Small intestine (tissue), 7 donors: ENCODE measurements around the gene DNAJA2. TPM values are rescaled to one million over a fixed set of nuclear protein-coding genes. Genes with fewer than 3 reads are reported as not detected.

Source experiments
- DNase-seq, 2 donors: peaks; one replicate each; pipeline versions ENCODE4 v3.0.0 to v3.0.0-alpha.2; 2013
- FAIRE-seq: peaks from 2 replicates; lab custom pipeline; 2012; peaks lifted over from hg19 to GRCh38; lab: Jason Lieb, UNC
- H3K27ac ChIP-seq, 3 donors: one replicate each; pipeline ENCODE4 v1.5.1; 2013; ENCODE audit warnings: low read length in 2 of 3, mild to moderate bottlenecking in 2 of 3, control low read depth in 1 of 3, inconsistent platforms in 1 of 3, low read depth in 1 of 3, moderate library complexity in 1 of 3
- H3K27me3 ChIP-seq, 3 donors: one replicate each; pipeline ENCODE4 v1.6.1; 2013; ENCODE audit warnings: low read length in 3 of 3, inconsistent platforms in 1 of 3; ENCODE audit not compliant: control insufficient read depth in 3 of 3, insufficient read depth in 3 of 3
- H3K36me3 ChIP-seq, 3 donors: one replicate each; pipeline ENCODE4 v1.6.1; 2013; ENCODE audit warnings: low read length in 3 of 3, inconsistent platforms in 1 of 3, low read depth in 1 of 3, mild to moderate bottlenecking in 1 of 3, moderate library complexity in 1 of 3; ENCODE audit not compliant: control insufficient read depth in 3 of 3, insufficient read depth in 2 of 3
- H3K4me1 ChIP-seq, 3 donors: one replicate each; pipeline ENCODE4 v1.6.1; 2013; ENCODE audit warnings: low read length in 2 of 3, inconsistent platforms in 1 of 3, low read depth in 1 of 3, mild to moderate bottlenecking in 1 of 3, moderate library complexity in 1 of 3; ENCODE audit not compliant: control insufficient read depth in 3 of 3, insufficient read depth in 2 of 3
- H3K4me3 ChIP-seq, 3 donors: one replicate each; pipeline ENCODE4 v1.5.1; 2013; ENCODE audit warnings: low read length in 3 of 3, control low read depth in 1 of 3, inconsistent platforms in 1 of 3, low read depth in 1 of 3, mild to moderate bottlenecking in 1 of 3, moderate library complexity in 1 of 3
- H3K9me3 ChIP-seq, 2 donors: one replicate each; pipeline ENCODE4 v1.6.1; 2013; ENCODE audit warnings: low read depth in 1 of 2, low read length in 1 of 2; ENCODE audit not compliant: control insufficient read depth in 2 of 2, insufficient read depth in 1 of 2
- WGBS, 3 donors: extraction: QIAGEN DNeasy Blood & Tissue Kit; methylation state at CpG; one replicate each; pipeline ENCODE4 v1.1.7; 2013; 5-methylcytosine and 5-hydroxymethylcytosine counted together
- polyA plus RNA-seq, 4 donors: library from polyadenylated mRNA; stranded (reverse) in 3 of 4; unstranded in 1 of 4; fragments of 200-250 nt in 3 of 4; fragments of 120-200 nt in 1 of 4; gene quantifications; one replicate each; pipeline versions ENCODE4 v1.2.1 to v1.2.3, GENCODE V29; 2013
- donor health status: healthy with polysubstance abuse.
- donor health status: control.
- donor health status: control.
- donor health status: Bipolar disorder and iron deficiency.
- donor health status: healthy.

DNAJA2 gene
- polyA plus RNA-seq, 4 donors, result 33.4 to 46.0 (median 39.4) TPM

GRCh38 chr16:46922239-46922638 lies 51.2 kb downstream of the DNAJA2 start:
- no peak for FAIRE-seq
- H3K36me3 ChIP-seq, result peaks cover 0 to 13% (median 6%) of the 10 kb centered on the region in 3 donors

GRCh38 chr16:46920402-46921068 lies 52.9 kb downstream of the DNAJA2 start:
- peaks cover 0 to 14% (median 5%) of the 10 kb centered on the region in 3 donors for H3K36me3 ChIP-seq
- no peak overlapping the region for H3K27ac ChIP-seq
- H3K4me3 ChIP-seq, result no peak overlapping the region
- 19 to 56% (median 28%) methylated on average over 9 of the region's 9 CpGs for WGBS, 3 donors
- no peaks in the 10 kb centered on the region for H3K4me1 ChIP-seq
- H3K27me3 ChIP-seq, result no peaks in the 10 kb centered on the region
- H3K9me3 ChIP-seq, result no peaks in the 10 kb centered on the region
- DNase-seq (peak in 1 of 2 donors; percentile 60), FAIRE-seq (no peak)

More at GRCh38 chr16:46922239-46922638, 51.2 kb downstream of the DNAJA2 start:
- no peaks in the 10 kb centered on the region for H3K9me3 ChIP-seq
- no peaks in the 10 kb centered on the region for H3K4me1 ChIP-seq
- no peak overlapping the region for H3K4me3 ChIP-seq
- no peak overlapping the region for H3K27ac ChIP-seq
- WGBS, 3 donors, result 40 to 77% (median 63%) methylated on average over 9 to 10 of the region's 10 CpGs
- H3K27me3 ChIP-seq, result no peaks in the 10 kb centered on the region
- DNase-seq, result peak in 1 of 2 donors; percentile 11

- H3K36me3 ChIP-seq, result peaks cover 0 to 11% (median 2%) of the 10 kb centered on the region in 3 donors
- H3K27ac ChIP-seq, result peak overlapping the region in 1 of 3 donors; percentile 11
- H3K4me1 ChIP-seq, result no peaks in the 10 kb centered on the region
- H3K4me3 ChIP-seq, result no peak overlapping the region
- DNase-seq, result peak; percentile 32 to 56
- no peak for FAIRE-seq
- 11 to 47% (median 29%) methylated on average over 21 of the region's 21 CpGs for WGBS, 3 donors
- no peaks in the 10 kb centered on the region for H3K9me3 ChIP-seq
- H3K27me3 ChIP-seq, result no peaks in the 10 kb centered on the region
Observed at GRCh38 chr16:46918905-46919792, 54.3 kb downstream of the DNAJA2 start.

GRCh38 chr16:46918400-46918799 lies 55.1 kb downstream of the DNAJA2 start:
- DNase-seq (no peak), FAIRE-seq (no peak)
- Histone ChIP-seq H3K27ac (no peak overlapping the region), H3K36me3 (peaks cover 0 to 7% (median 2%) of the 10 kb centered on the region in 3 donors), H3K27me3 (no peaks in the 10 kb centered on the region), H3K4me1 (no peaks in the 10 kb centered on the region), H3K9me3 (no peaks in the 10 kb centered on the region), H3K4me3 (no peak overlapping the region)
- 74 to 82% (median 74%) methylated on average over 11 of the region's 11 CpGs for WGBS, 3 donors

- no peaks in the 10 kb centered on the region for H3K4me1 ChIP-seq
- H3K9me3 ChIP-seq, result no peaks in the 10 kb centered on the region
- H3K36me3 ChIP-seq, result peaks cover 0 to 4% (median 0%) of the 10 kb centered on the region in 3 donors
- WGBS, 3 donors, result 95 to 100% (median 99%) methylated on average over 3 of the region's 3 CpGs
- no peak for DNase-seq
- no peaks in the 10 kb centered on the region for H3K27me3 ChIP-seq
- H3K27ac ChIP-seq, result no peak overlapping the region
- no peak overlapping the region for H3K4me3 ChIP-seq
- FAIRE-seq, result no peak
Observed at GRCh38 chr16:46916980-46917379, 56.5 kb downstream of the DNAJA2 start.

GRCh38 chr16:46915483-46916025 lies 57.9 kb downstream of the DNAJA2 start:
- no peaks in the 10 kb centered on the region for H3K9me3 ChIP-seq
- peaks cover 0 to 4% (median 0%) of the 10 kb centered on the region in 3 donors for H3K36me3 ChIP-seq
- FAIRE-seq, result no peak
- no peak overlapping the region for H3K4me3 ChIP-seq
- no peaks in the 10 kb centered on the region for H3K4me1 ChIP-seq
- 94 to 96% (median 95%) methylated on average over 2 of the region's 2 CpGs for WGBS, 3 donors
- no peak for DNase-seq
- no peak overlapping the region for H3K27ac ChIP-seq
- H3K27me3 ChIP-seq, result no peaks in the 10 kb centered on the region

GRCh38 chr16:46914556-46915201 lies 58.8 kb downstream of the DNAJA2 start:
- DNase-seq, result no peak
- no peak for FAIRE-seq
- Histone ChIP-seq H3K27me3 (no peaks in the 10 kb centered on the region), H3K36me3 (peaks cover 0 to 5% (median 0%) of the 10 kb centered on the region in 3 donors), H3K4me1 (no peaks in the 10 kb centered on the region), H3K27ac (no peak overlapping the region), H3K4me3 (no peak overlapping the region), H3K9me3 (no peaks in the 10 kb centered on the region)
- 87 to 92% (median 87%) methylated on average over 11 of the region's 11 CpGs for WGBS, 3 donors

GRCh38 chr16:46911650-46912049 lies 61.8 kb downstream of the DNAJA2 start:
- DNase-seq, result no peak
- no peak for FAIRE-seq
- Histone ChIP-seq H3K4me1 (no peaks in the 10 kb centered on the region), H3K27me3 (no peaks in the 10 kb centered on the region), H3K4me3 (no peak overlapping the region), H3K27ac (no peak overlapping the region), H3K9me3 (no peaks in the 10 kb centered on the region), H3K36me3 (peaks cover 0 to 2% (median 0%) of the 10 kb centered on the region in 3 donors)
- 86 to 89% (median 89%) methylated on average over 4 of the region's 4 CpGs for WGBS, 3 donors
